MG63 (cell line): ENCODE measurements around the gene UNC5C. TPM values are rescaled to one million over a fixed set of nuclear protein-coding genes. Genes with fewer than 3 reads are reported as not detected.
A peak's percentile ranks its signal among the peaks of the same experiment; 100 is the strongest.

Experiments used
- DNase-seq: peaks from one replicate; pipeline ENCODE4 v3.0.0-alpha.2; 2020
- H3K27me3 ChIP-seq: fragments of 250-450 bp; sonication (Bioruptor Pico); 2 replicates; pipeline ENCODE4 v1.5.1; 2020; ENCODE audit warnings: mild to moderate bottlenecking, moderate library complexity
- H3K36me3 ChIP-seq: fragments of 250-450 bp; sonication (Bioruptor Pico); 2 replicates; pipeline ENCODE4 v1.5.1; 2020; ENCODE audit warnings: mild to moderate bottlenecking, moderate library complexity
- H3K4me3 ChIP-seq: fragments of 250-450 bp; sonication (Bioruptor Pico); 2 replicates; pipeline ENCODE4 v1.5.1; 2020; ENCODE audit warnings: mild to moderate bottlenecking, moderate library complexity
- H3K9me3 ChIP-seq: fragments of 250-450 bp; sonication (Bioruptor Pico); 2 replicates; pipeline ENCODE4 v1.5.1; 2020; ENCODE audit warnings: mild to moderate bottlenecking, moderate library complexity
- total RNA-seq: library from RNA; depleted of rRNA; stranded (reverse); fragments of >200 nt; shearing (Covaris generic); gene quantifications from 2 replicates; pipeline ENCODE4 v1.2.3, GENCODE V29; 2014; ENCODE audit warnings: low replicate concordance; rRNA removed

UNC5C gene
- not detected in 2 replicates for total RNA-seq

GRCh38 chr4:95548738-95549245 is at the start of gene UNC5C:
TSS of gene UNC5C (minus strand) at chr4:95548973.
- peaks cover 25% of the 10 kb centered on the region for H3K27me3 ChIP-seq
- no peak for DNase-seq
- no peaks in the 10 kb centered on the region for H3K36me3 ChIP-seq
- H3K4me3 ChIP-seq: peak within 1 kb of the TSS; percentile 15; the same call in 1 of the 2 replicates
- no peaks in the 10 kb centered on the region for H3K9me3 ChIP-seq

GRCh38 chr4:95596676-95597075 is 47.9 kb upstream of the UNC5C start:
- no peak for DNase-seq

GRCh38 chr4:95594629-95595028 is 45.9 kb upstream of the UNC5C start:
- no peaks in the 10 kb centered on the region for H3K9me3 ChIP-seq
- no peaks in the 10 kb centered on the region for H3K36me3 ChIP-seq
- H3K27me3 ChIP-seq: no peaks in the 10 kb centered on the region
- H3K4me3 ChIP-seq: no peak overlapping the region
- no peak for DNase-seq

More at GRCh38 chr4:95596676-95597075, 47.9 kb upstream of the UNC5C start:
- Histone ChIP-seq H3K27me3 (no peaks in the 10 kb centered on the region), H3K4me3 (no peak overlapping the region), H3K36me3 (no peaks in the 10 kb centered on the region), H3K9me3 (no peaks in the 10 kb centered on the region)

GRCh38 chr4:95594013-95594412 is 45.2 kb upstream of the UNC5C start:
- Histone ChIP-seq H3K27me3 (no peaks in the 10 kb centered on the region), H3K36me3 (no peaks in the 10 kb centered on the region), H3K9me3 (no peaks in the 10 kb centered on the region), H3K4me3 (no peak overlapping the region)
- no peak for DNase-seq

GRCh38 chr4:95591278-95591677 is 42.5 kb upstream of the UNC5C start:
- H3K27me3 ChIP-seq: no peaks in the 10 kb centered on the region
- H3K4me3 ChIP-seq: no peak overlapping the region
- H3K9me3 ChIP-seq: no peaks in the 10 kb centered on the region
- no peaks in the 10 kb centered on the region for H3K36me3 ChIP-seq
- DNase-seq: no peak

- no peak for DNase-seq
- Histone ChIP-seq H3K27me3 (no peaks in the 10 kb centered on the region), H3K9me3 (no peaks in the 10 kb centered on the region), H3K4me3 (no peak overlapping the region), H3K36me3 (no peaks in the 10 kb centered on the region)
Measured at GRCh38 chr4:95590615-95591014, 41.8 kb upstream of the UNC5C start.

GRCh38 chr4:95585016-95585695 is 36.4 kb upstream of the UNC5C start:
- H3K9me3 ChIP-seq: no peaks in the 10 kb centered on the region
- DNase-seq: no peak
- no peaks in the 10 kb centered on the region for H3K36me3 ChIP-seq
- H3K4me3 ChIP-seq: no peak overlapping the region
- H3K27me3 ChIP-seq: no peaks in the 10 kb centered on the region

- H3K27me3 ChIP-seq: no peaks in the 10 kb centered on the region
- no peaks in the 10 kb centered on the region for H3K9me3 ChIP-seq
- DNase-seq: no peak
- no peaks in the 10 kb centered on the region for H3K36me3 ChIP-seq
- no peak overlapping the region for H3K4me3 ChIP-seq
Measured at GRCh38 chr4:95580226-95580625, 31.5 kb upstream of the UNC5C start.

GRCh38 chr4:95572304-95572991 is 23.7 kb upstream of the UNC5C start:
- H3K27me3 ChIP-seq: no peaks in the 10 kb centered on the region
- H3K9me3 ChIP-seq: no peaks in the 10 kb centered on the region
- no peak for DNase-seq
- H3K36me3 ChIP-seq: no peaks in the 10 kb centered on the region
- no peak overlapping the region for H3K4me3 ChIP-seq

- Histone ChIP-seq H3K36me3 (no peaks in the 10 kb centered on the region), H3K27me3 (no peaks in the 10 kb centered on the region), H3K9me3 (no peaks in the 10 kb centered on the region), H3K4me3 (no peak overlapping the region)
- no peak for DNase-seq
Measured at GRCh38 chr4:95571577-95571976, 22.8 kb upstream of the UNC5C start.

GRCh38 chr4:95563638-95564337 is 15.0 kb upstream of the UNC5C start:
- no peaks in the 10 kb centered on the region for H3K27me3 ChIP-seq
- no peak overlapping the region for H3K4me3 ChIP-seq
- no peak for DNase-seq
- H3K36me3 ChIP-seq: no peaks in the 10 kb centered on the region
- no peaks in the 10 kb centered on the region for H3K9me3 ChIP-seq

GRCh38 chr4:95560774-95561173 is 12.0 kb upstream of the UNC5C start:
- H3K27me3 ChIP-seq: no peaks in the 10 kb centered on the region
- H3K4me3 ChIP-seq: no peak overlapping the region
- H3K36me3 ChIP-seq: no peaks in the 10 kb centered on the region
- no peak for DNase-seq
- no peaks in the 10 kb centered on the region for H3K9me3 ChIP-seq

GRCh38 chr4:95556207-95556859 is 7.6 kb upstream of the UNC5C start:
- Histone ChIP-seq H3K9me3 (no peaks in the 10 kb centered on the region), H3K4me3 (no peak overlapping the region), H3K27me3 (no peaks in the 10 kb centered on the region), H3K36me3 (no peaks in the 10 kb centered on the region)
- no peak for DNase-seq

GRCh38 chr4:95552942-95553550 is 4.3 kb upstream of the UNC5C start:
- Histone ChIP-seq H3K36me3 (no peaks in the 10 kb centered on the region), H3K4me3 (no peak overlapping the region), H3K9me3 (no peaks in the 10 kb centered on the region), H3K27me3 (peaks cover 15% of the 10 kb centered on the region)
- DNase-seq: no peak

GRCh38 chr4:95551653-95552052 is 2.9 kb upstream of the UNC5C start:
- no peak overlapping the region for H3K4me3 ChIP-seq
- H3K9me3 ChIP-seq: no peaks in the 10 kb centered on the region
- H3K36me3 ChIP-seq: no peaks in the 10 kb centered on the region
- peaks cover 25% of the 10 kb centered on the region for H3K27me3 ChIP-seq
- DNase-seq: no peak

- Histone ChIP-seq H3K4me3 (no peak overlapping the region), H3K27me3 (peaks cover 25% of the 10 kb centered on the region), H3K36me3 (no peaks in the 10 kb centered on the region), H3K9me3 (no peaks in the 10 kb centered on the region)
- no peak for DNase-seq
Measured at GRCh38 chr4:95550115-95550987, 1.6 kb upstream of the UNC5C start.
